H1 (cell line): ENCODE data around the gene CABLES2. TPM values are rescaled to one million over a fixed set of nuclear protein-coding genes. Genes with fewer than 3 reads are reported as not detected.
A peak's percentile ranks its signal among the peaks of the same experiment; 100 is the strongest.

Source experiments
- CTCF ChIA-PET: fragments of 300-600 bp; sonication (Branson Sonifier 250); formaldehyde crosslinking; loops from one replicate; lab custom pipeline; 2021; ENCODE audit not compliant: partially characterized antibody; lab: Charles Lee
- POLR2A ChIA-PET: fragments of 300-600 bp; sonication (Branson Sonifier 250); formaldehyde crosslinking; loops from one replicate; lab custom pipeline; 2021; ENCODE audit warnings: inconsistent platforms; ENCODE audit not compliant: partially characterized antibody; lab: Charles Lee
- DNase-seq, 2 experiments: peaks; one replicate each; pipeline versions ENCODE4 v3.0.0 to v3.0.0-alpha.2; 2010 to 2022; ENCODE audit warnings: low spot score in 2 of 2, low read depth in 1 of 2, mixed read lengths in 1 of 2
- FAIRE-seq: peaks from 2 replicates; lab custom pipeline; 2011; peaks lifted over from hg19 to GRCh38; lab: Jason Lieb, UNC
- H2AFZ ChIP-seq: 2 replicates; pipeline ENCODE4 v1.8.1; 2012; ENCODE audit warnings: low read length, inconsistent platforms
- H2AK5ac ChIP-seq: 2 replicates; pipeline ENCODE4 v1.6.1; 2013; ENCODE audit warnings: low read depth, low read length
- H2BK120ac ChIP-seq: replicated peaks from 2 replicates; pipeline ENCODE3; 2013; ENCODE audit warnings: low read depth, low read length, inconsistent platforms
- H2BK12ac ChIP-seq: 2 replicates; pipeline ENCODE4 v1.6.1; 2013; ENCODE audit warnings: low read depth, low read length
- H2BK15ac ChIP-seq: 2 replicates; pipeline ENCODE4 v1.6.1; 2013; ENCODE audit warnings: low read length
- H2BK20ac ChIP-seq: 2 replicates; pipeline ENCODE4 v1.6.1; 2013; ENCODE audit warnings: low read length
- H2BK5ac ChIP-seq: 2 replicates; pipeline ENCODE4 v1.6.1; 2013; ENCODE audit warnings: low read depth, low read length
- H3K14ac ChIP-seq: 2 replicates; pipeline ENCODE4 v1.6.1; 2013; ENCODE audit warnings: inconsistent platforms; ENCODE audit not compliant: insufficient read length
- H3K18ac ChIP-seq: 2 replicates; pipeline ENCODE4 v1.6.1; 2013; ENCODE audit warnings: low read length; ENCODE audit errors: extremely low read depth
- H3K23ac ChIP-seq: 2 replicates; pipeline ENCODE4 v1.6.1; 2013; ENCODE audit warnings: inconsistent platforms; ENCODE audit not compliant: insufficient read length
- H3K23me2 ChIP-seq: 2 replicates; pipeline ENCODE4 v1.6.1; 2013; ENCODE audit warnings: low read depth, low read length
- H3K27ac ChIP-seq: 2 replicates; pipeline ENCODE4 v1.6.1; 2011; ENCODE audit warnings: low read depth, low read length, inconsistent platforms
- H3K27me3 ChIP-seq, 4 experiments: replicated peaks in 1 of 4; 1 replicate in 1 of 4; 2 replicates in 3 of 4; pipeline versions ENCODE4 v1.6.1 to v1.8.1; 2011 to 2013; ENCODE audit warnings: low read length in 3 of 4, mild to moderate bottlenecking in 3 of 4, inconsistent platforms in 2 of 4, mixed read lengths in 2 of 4, moderate library complexity in 1 of 4; ENCODE audit not compliant: control insufficient read depth in 3 of 4, insufficient read depth in 3 of 4; ENCODE audit errors: extremely low read depth in 1 of 4
- H3K36me3 ChIP-seq, 4 experiments: 2 replicates each; pipeline versions ENCODE4 v1.6.1 to v1.8.1; 2011 to 2013; ENCODE audit warnings: mild to moderate bottlenecking in 4 of 4, low read length in 3 of 4, moderate library complexity in 2 of 4, control low read depth in 1 of 4, inconsistent platforms in 1 of 4; ENCODE audit not compliant: insufficient read depth in 4 of 4, control insufficient read depth in 2 of 4
- H3K4ac ChIP-seq: replicated peaks from 2 replicates; pipeline ENCODE3; 2013; ENCODE audit warnings: low read length, low read depth, mixed read lengths, inconsistent platforms; ENCODE audit not compliant: insufficient read length
- H3K4me1 ChIP-seq, 4 experiments: replicated peaks in 1 of 4; 1 replicate in 1 of 4; 2 replicates in 3 of 4; pipeline versions ENCODE4 v1.6.1 to v1.8.1; 2011 to 2013; ENCODE audit warnings: low read length in 3 of 4, inconsistent platforms in 2 of 4, mixed read lengths in 1 of 4; ENCODE audit not compliant: insufficient read depth in 4 of 4, control insufficient read depth in 3 of 4
- H3K4me2 ChIP-seq, 2 experiments: 2 replicates each; pipeline versions ENCODE4 v1.6.1 to v1.8.1; 2011 to 2013; ENCODE audit warnings: low read depth in 2 of 2, low read length in 2 of 2, control low read depth in 1 of 2, inconsistent platforms in 1 of 2, mild to moderate bottlenecking in 1 of 2; ENCODE audit not compliant: insufficient read depth in 1 of 2
- H3K4me3 ChIP-seq, 4 experiments: fragments of 200-600, 300-600 bp in 1 of 4; sonication (generic), shearing (Covaris generic), sonication (Bioruptor Twin) in 1 of 4; 2 replicates each; pipeline versions ENCODE4 v1.5.1 to v1.8.1; 2011 to 2016; ENCODE audit warnings: low read length in 4 of 4, low read depth in 3 of 4, control low read depth in 2 of 4, inconsistent platforms in 2 of 4, mild to moderate bottlenecking in 2 of 4, mixed read lengths in 1 of 4, moderate library complexity in 1 of 4; ENCODE audit not compliant: insufficient read depth in 2 of 4; ENCODE audit errors: extremely low read depth in 1 of 4
- H3K56ac ChIP-seq: replicated peaks from 2 replicates; pipeline ENCODE3; 2013; ENCODE audit warnings: low read depth, mild to moderate bottlenecking, mixed read lengths, low read length, inconsistent platforms; ENCODE audit not compliant: insufficient read length
- H3K79me1 ChIP-seq: 2 replicates; pipeline ENCODE4 v1.6.1; 2013; ENCODE audit warnings: low read depth, low read length, control low read depth
- H3K79me2 ChIP-seq, 2 experiments: 2 replicates each; pipeline versions ENCODE4 v1.6.1 to v1.8.1; 2012 to 2013; ENCODE audit warnings: low read length in 2 of 2, mild to moderate bottlenecking in 2 of 2, inconsistent platforms in 1 of 2; ENCODE audit not compliant: insufficient read depth in 2 of 2, control insufficient read depth in 1 of 2
- H3K9ac ChIP-seq, 4 experiments: replicated peaks in 1 of 4; 1 replicate in 1 of 4; 2 replicates in 3 of 4; pipeline versions ENCODE4 v1.6.1 to v1.8.1; 2011 to 2013; ENCODE audit warnings: low read depth in 3 of 4, low read length in 3 of 4, control low read depth in 2 of 4, mild to moderate bottlenecking in 2 of 4, moderate library complexity in 2 of 4, inconsistent platforms in 1 of 4; ENCODE audit errors: extremely low read depth in 1 of 4
- H3K9me3 ChIP-seq, 2 experiments: 2 replicates each; pipeline versions ENCODE4 v1.6.1 to v1.8.1; 2012 to 2013; ENCODE audit warnings: mild to moderate bottlenecking in 2 of 2, moderate library complexity in 2 of 2, control low read depth in 1 of 2, inconsistent platforms in 1 of 2, low read depth in 1 of 2, low read length in 1 of 2, mixed read lengths in 1 of 2; ENCODE audit not compliant: insufficient read depth in 2 of 2
- H4K20me1 ChIP-seq, 2 experiments: replicated peaks in 1 of 2; 2 replicates each; pipeline versions ENCODE3 to v1.8.1; 2011 to 2013; ENCODE audit warnings: inconsistent platforms in 2 of 2, low read length in 2 of 2, mild to moderate bottlenecking in 1 of 2; ENCODE audit not compliant: insufficient read depth in 2 of 2, control insufficient read depth in 1 of 2
- H4K5ac ChIP-seq: 2 replicates; pipeline ENCODE4 v1.6.1; 2013; ENCODE audit warnings: low read length, low read depth, mixed read lengths, inconsistent platforms; ENCODE audit not compliant: insufficient read length
- H4K8ac ChIP-seq: 2 replicates; pipeline ENCODE4 v1.8.0; 2013; ENCODE audit warnings: mild to moderate bottlenecking, moderate library complexity, low read length, inconsistent platforms; ENCODE audit not compliant: insufficient read depth; ENCODE audit errors: extremely low read depth
- H4K91ac ChIP-seq: replicated peaks from 2 replicates; pipeline ENCODE3; 2013; ENCODE audit warnings: low read length, mixed read lengths, inconsistent platforms; ENCODE audit not compliant: insufficient read length
- CBX8 ChIP-seq: fragments of 300-800, 300-1000 bp; sonication (generic); IDR thresholded peaks from 2 replicates; pipeline ENCODE4 v1.7.1; 2016; ENCODE audit warnings: low read depth, low read length, borderline replicate concordance
- CHD2 ChIP-seq: IDR thresholded peaks from 2 replicates; pipeline ENCODE4 v1.6.1; 2012; ENCODE audit warnings: low read length, improper control_type of control experiment
- GABPA ChIP-seq: IDR thresholded peaks from 2 replicates; pipeline ENCODE4 v1.6.1; 2011; ENCODE audit warnings: mild to moderate bottlenecking, low read length, moderate library complexity, borderline replicate concordance; ENCODE audit not compliant: insufficient read depth
- KDM1A ChIP-seq: fragments of 200-600, 300-600 bp; sonication (generic); IDR thresholded peaks from 2 replicates; pipeline ENCODE4 v1.7.1; 2016; ENCODE audit warnings: mild to moderate bottlenecking, low read length, borderline replicate concordance
- POLR2A ChIP-seq, 2 experiments: IDR thresholded peaks; 1 replicate in 1 of 2; 2 replicates in 1 of 2; pipeline ENCODE4 v1.6.1; 2011; ENCODE audit warnings: low read depth in 2 of 2, low read length in 2 of 2, mild to moderate bottlenecking in 2 of 2; ENCODE audit errors: control extremely low read depth in 1 of 2
- SIRT6 ChIP-seq: IDR thresholded peaks from one replicate; pipeline ENCODE4 v1.7.1; 2012; ENCODE audit warnings: low read length, inconsistent platforms
- SP4 ChIP-seq: IDR thresholded peaks from 2 replicates; pipeline ENCODE4 v1.6.1; 2012; ENCODE audit warnings: low read length, inconsistent platforms
- TAF7 ChIP-seq: optimal IDR thresholded peaks from 2 replicates; pipeline ENCODE3; 2011; ENCODE audit warnings: low read depth, mild to moderate bottlenecking, inconsistent platforms, low read length, moderate library complexity, borderline replicate concordance
- YY1 ChIP-seq: IDR thresholded peaks from 2 replicates; pipeline ENCODE4 v1.6.1; 2011; ENCODE audit warnings: low read depth, mild to moderate bottlenecking, low read length
- WGBS, 2 experiments: shearing (Covaris generic) in 1 of 2; methylation state at CpG; one replicate each; pipeline versions ENCODE4 v1.1.6 to v1.1.7; 2013 to 2015; ENCODE audit warnings: low lambda C conversion rate in 2 of 2, mixed read lengths in 2 of 2, inconsistent platforms in 1 of 2, low coverage in 1 of 2, missing lambda C conversion rate in 1 of 2; ENCODE audit not compliant: insufficient replicate concordance in 2 of 2, insufficient coverage in 1 of 2, insufficient read length in 1 of 2; ENCODE audit errors: extremely low coverage in 1 of 2, missing lambda C conversion rate in 1 of 2; 5-methylcytosine and 5-hydroxymethylcytosine counted together
- polyA plus RNA-seq, 7 experiments: library from polyadenylated mRNA; depleted of rRNA in 3 of 7; stranded (reverse) in 5 of 7; unstranded in 2 of 7; fragments of >200 nt in 5 of 7; fragments of 200-250 nt in 2 of 7; gene quantifications; 1 replicate in 5 of 7; 2 replicates in 1 of 7; 4 replicates in 1 of 7; pipeline versions ENCODE4 v1.2.1 to v1.2.3, GENCODE V29; 2011 to 2013; ENCODE audit warnings: missing spikeins in 2 of 7, mixed read lengths in 2 of 7
- total RNA-seq: library from RNA; stranded (reverse); fragmentation: NEBNext Ultra II Directional; extraction: Animal tissue kit (Norgen Biotek cat#: 25700); gene quantifications from 2 replicates; pipeline ENCODE4 v1.2.1, GENCODE V29; 2021
- TF ChIP-seq, protein P1 (sequence below): IDR thresholded peaks from 2 replicates; pipeline ENCODE4 v1.6.1; 2012; ENCODE audit warnings: low read length, inconsistent platforms

CABLES2 gene
- total and polyA plus RNA-seq, 2 of the 8 experiments (the other 6 are each of a cell fraction or from before 2014, with no cell fraction given), result 8.0 to 8.8 TPM

DNA sequence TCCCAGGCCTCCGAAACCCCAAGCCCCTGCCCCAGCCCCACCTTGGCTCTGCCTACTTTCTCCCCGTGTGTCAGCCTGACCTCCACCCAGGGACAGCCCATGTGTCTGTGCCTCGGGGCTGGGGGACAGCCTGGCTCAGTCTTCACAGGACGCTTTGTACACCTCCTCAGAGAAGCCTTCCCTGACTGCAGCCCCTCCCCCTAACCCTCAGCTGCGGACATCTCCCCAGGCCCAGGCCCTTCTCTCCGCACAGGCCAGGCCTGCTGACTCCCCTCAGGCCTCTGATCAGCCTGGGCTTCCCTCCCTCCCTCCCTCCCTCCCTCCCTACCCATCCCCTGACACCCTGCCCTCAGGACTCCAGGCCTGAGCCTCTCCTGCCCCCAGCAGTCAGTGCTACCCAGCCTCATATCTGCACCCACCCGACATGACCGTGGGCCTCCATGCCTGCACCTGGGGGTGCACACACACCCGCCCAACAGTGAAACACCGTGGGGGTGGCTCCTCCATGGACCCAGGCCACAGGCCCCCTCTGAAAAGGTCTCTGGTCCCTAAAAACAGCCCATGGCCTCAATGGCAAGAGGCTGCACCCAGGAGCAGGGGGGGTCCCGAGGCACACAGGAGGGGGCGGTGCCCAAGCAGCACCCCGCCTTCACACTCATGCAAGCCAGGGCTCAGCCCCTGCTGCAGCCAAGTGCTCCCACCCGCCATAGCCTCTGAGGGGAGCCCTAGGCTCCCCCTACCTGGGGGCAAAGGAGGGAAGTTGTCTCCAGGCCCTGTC, 52.9 kb downstream of the CABLES2 start:
- DNase-seq, result no peak
- peaks cover 0 to 3% of the 10 kb centered on the region in 2 experiments; a peak in 2 of 4 replicates for H3K9me3 ChIP-seq
- POLR2A ChIA-PET, result interaction anchor here (0.9 to 12.3 kb wide), 5 partner anchors 11 to 48 kb away, joined by 3 to 114 read pairs (median 10); partner anchors contain the start of genes LAMA5 and RPS21
- H3K14ac ChIP-seq, result no peak overlapping the region
- H3K79me1 ChIP-seq, result peaks cover 30% of the 10 kb centered on the region
- 89% methylated on average over 10 of the region's 14 CpGs; no CpG with 5 or more reads in 1 of the 2 experiments for WGBS, 2 experiments
- peaks cover 0 to 24% of the 10 kb centered on the region in 2 experiments for H4K20me1 ChIP-seq
- 0 out of 2 replicates have a peak overlapping the region, but pooled peaks have one; percentile 31 for H3K27ac ChIP-seq
- no peak overlapping the region for H2AFZ ChIP-seq
- H3K4me1 ChIP-seq, result peaks cover 0 to 40% (median 28%) of the 10 kb centered on the region in 4 experiments; a peak in 6 of 7 replicates
- no peak overlapping the region; a peak in 1 of 7 replicates for H3K9ac ChIP-seq
- H2BK15ac ChIP-seq, result no peak overlapping the region
- H2BK120ac ChIP-seq, result no peak overlapping the region
- FAIRE-seq, result no peak
- peaks cover 10 to 58% of the 10 kb centered on the region in 2 experiments; a peak in 3 of 4 replicates for H3K79me2 ChIP-seq
- peaks cover 17 to 38% (median 30%) of the 10 kb centered on the region in 4 experiments; a peak in 6 of 8 replicates for H3K36me3 ChIP-seq
- H2BK12ac ChIP-seq, result 0 out of 2 replicates have a peak overlapping the region, but pooled peaks have one; percentile 9
- H3K23ac ChIP-seq, result no peak overlapping the region
- peak overlapping the region; percentile 73 for H2BK5ac ChIP-seq
- no peak overlapping the region for H3K56ac ChIP-seq
- H4K91ac ChIP-seq, result no peak overlapping the region
- no peak overlapping the region for H4K8ac ChIP-seq
- no peak overlapping the region for H2BK20ac ChIP-seq
- H3K23me2 ChIP-seq, result no peaks in the 10 kb centered on the region; the same call in 1 of the 2 replicates
- H3K4ac ChIP-seq, result peak overlapping the region; percentile 69
- no peaks in the 10 kb centered on the region for H3K27me3 ChIP-seq
- no peak overlapping the region for H3K18ac ChIP-seq
- CTCF ChIA-PET, result interaction anchor here (0.7 to 1.7 kb wide), 4 partner anchors 11 to 388 kb away, joined by 3 to 4 read pairs (median 3); no protein-coding TSS in a partner anchor
- H3K4me2 ChIP-seq, result no peak overlapping the region
- peak overlapping the region; percentile 52 for H4K5ac ChIP-seq
- H3K4me3 ChIP-seq, result no peak overlapping the region; a peak in 1 of 8 replicates
- no peak overlapping the region for H2AK5ac ChIP-seq
- TF ChIP-seq SIRT6 (no peak), CHD2 (no peak), GABPA (no peak), SP4 (no peak), KDM1A (no peak), CBX8 (no peak), TAF7 (no peak), YY1 (no peak), POLR2A (IDR thresholded peaks at IDR 0.05; ENCODE audit: control extremely low read depth in 1 of 2, low read depth in 2 of 2, low read length in 2 of 2) (no peak)
- TF ChIP-seq, protein P1, sequence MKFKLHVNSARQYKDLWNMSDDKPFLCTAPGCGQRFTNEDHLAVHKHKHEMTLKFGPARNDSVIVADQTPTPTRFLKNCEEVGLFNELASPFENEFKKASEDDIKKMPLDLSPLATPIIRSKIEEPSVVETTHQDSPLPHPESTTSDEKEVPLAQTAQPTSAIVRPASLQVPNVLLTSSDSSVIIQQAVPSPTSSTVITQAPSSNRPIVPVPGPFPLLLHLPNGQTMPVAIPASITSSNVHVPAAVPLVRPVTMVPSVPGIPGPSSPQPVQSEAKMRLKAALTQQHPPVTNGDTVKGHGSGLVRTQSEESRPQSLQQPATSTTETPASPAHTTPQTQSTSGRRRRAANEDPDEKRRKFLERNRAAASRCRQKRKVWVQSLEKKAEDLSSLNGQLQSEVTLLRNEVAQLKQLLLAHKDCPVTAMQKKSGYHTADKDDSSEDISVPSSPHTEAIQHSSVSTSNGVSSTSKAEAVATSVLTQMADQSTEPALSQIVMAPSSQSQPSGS, result no peak
